Measurements from ENCODE around the gene ZNHIT3. TPM values are rescaled to one million over a fixed set of nuclear protein-coding genes. Genes with fewer than 3 reads are reported as not detected.
A peak's percentile ranks its signal among the peaks of the same experiment; 100 is the strongest.

Gene ZNHIT3
- total and polyA plus RNA-seq, 2 of the 13 experiments (the other 11 are each of a cell fraction or from before 2014, with no cell fraction given): 66.6 to 77.4 TPM

- no peak for TF ChIP-seq ZNF646 (CRISPR knock-in tag; IDR thresholded peaks at IDR 0.05)
- TF ChIP-seq GPN1 (CRISPR knock-in tag; IDR thresholded peaks at IDR 0.05; ENCODE audit: borderline replicate concordance): no peak
- no peak; the same call in 1 of the 2 replicates for TF ChIP-seq ZHX2 (IDR thresholded peaks at IDR 0.05; ENCODE audit: low read depth)
- TF ChIP-seq ZHX2 (CRISPR knock-in tag; IDR thresholded peaks at IDR 0.05; ENCODE audit: borderline replicate concordance): no peak
- TF ChIP-seq AFF4 (CRISPR knock-in tag; IDR thresholded peaks at IDR 0.05): no peak
- peak; percentile 65; the same call in 1 of the 2 replicates for TF ChIP-seq KLF12 (CRISPR knock-in tag; IDR thresholded peaks at IDR 0.05; ENCODE audit: borderline replicate concordance)
- TF ChIP-seq ATRX (CRISPR knock-in tag; IDR thresholded peaks at IDR 0.05; ENCODE audit: borderline replicate concordance): no peak
- peak; percentile 56; the same call in 1 of the 2 replicates for TF ChIP-seq ZNF33B (CRISPR knock-in tag; IDR thresholded peaks at IDR 0.05)
- no peak for TF ChIP-seq ZFP41 (CRISPR knock-in tag; IDR thresholded peaks at IDR 0.05; ENCODE audit: borderline replicate concordance)
- TF ChIP-seq ZNF138 (CRISPR knock-in tag; IDR thresholded peaks at IDR 0.05; ENCODE audit: low read depth): no peak; the same call in 1 of the 2 replicates
Observed at GRCh38 chr17:36486204-36487194, at the start of gene ZNHIT3 (continued).
